PC-3 (cell line): Measurements from ENCODE around the gene INS. TPM values are rescaled to one million over a fixed set of nuclear protein-coding genes. Genes with fewer than 3 reads are reported as not detected.

ENCODE experiments used
- ATAC-seq: fragments of 200-7000 bp; cut with Tn5 transposase; 2 replicates; pipeline ENCODE4 v1.9.1; 2020; ENCODE audit warnings: mild to moderate bottlenecking, moderate library complexity
- BruUV-seq: library from RNA; stranded (reverse); fragments of 400-500 nt; replicated peaks from 2 replicates; lab custom pipeline; 2021; lab: Mats Ljungman, UMichigan
- CTCF ChIA-PET: fragments of 300-600 bp; sonication (Branson Sonifier 250); formaldehyde crosslinking; loops from one replicate; lab custom pipeline; 2022; ENCODE audit warnings: antibody characterized with exemption; lab: Charles Lee
- POLR2A ChIA-PET: fragments of 300-600 bp; sonication (Branson Sonifier 250); formaldehyde crosslinking; loops from one replicate; lab custom pipeline; 2022; ENCODE audit warnings: antibody characterized with exemption; ENCODE audit not compliant: unreplicated experiment; lab: Charles Lee
- DNase-seq: peaks from one replicate; pipeline ENCODE4 v3.0.0-alpha.2; 2015
- H2AFZ ChIP-seq: fragments of 300-600 bp; sonication (generic); 2 replicates; pipeline ENCODE4 v1.6.0; 2016; ENCODE audit warnings: antibody characterized with exemption, low read length
- H3F3A ChIP-seq: fragments of 300-600 bp; sonication (generic); one replicate; pipeline ENCODE4 v1.6.0; 2017; ENCODE audit warnings: antibody characterized with exemption, low read length, control low read depth, mild to moderate bottlenecking; ENCODE audit not compliant: unreplicated experiment
- H3K27ac ChIP-seq: fragments of 300-600 bp; sonication (generic); 2 replicates; pipeline ENCODE4 v1.5.1; 2016; ENCODE audit warnings: mild to moderate bottlenecking, low read length
- H3K27me3 ChIP-seq: fragments of 300-600 bp; sonication (generic); 2 replicates; pipeline ENCODE4 v1.6.1; 2016; ENCODE audit warnings: low read length, mixed read lengths
- H3K36me3 ChIP-seq: fragments of 300-600 bp; sonication (generic); 2 replicates; pipeline ENCODE4 v1.6.1; 2016; ENCODE audit warnings: low read depth, mixed run types, low read length, mixed read lengths
- H3K4me1 ChIP-seq: fragments of 300-600 bp; sonication (generic); 2 replicates; pipeline ENCODE4 v1.5.1; 2016; ENCODE audit warnings: low read length; ENCODE audit not compliant: insufficient read depth
- H3K4me2 ChIP-seq: fragments of 300-600 bp; sonication (generic); 2 replicates; pipeline ENCODE4 v1.6.0; 2016; ENCODE audit warnings: low read length
- H3K4me3 ChIP-seq: fragments of 300-600 bp; sonication (generic); 2 replicates; pipeline ENCODE4 v1.5.1; 2016; ENCODE audit warnings: mild to moderate bottlenecking, low read length, mixed read lengths
- H3K79me2 ChIP-seq: fragments of 300-600 bp; sonication (generic); 2 replicates; pipeline ENCODE4 v1.6.1; 2017; ENCODE audit warnings: low read length, mixed read lengths
- H3K9ac ChIP-seq: fragments of 300-600 bp; sonication (generic); 2 replicates; pipeline ENCODE4 v1.6.0; 2016; ENCODE audit warnings: mild to moderate bottlenecking, low read length
- H3K9me2 ChIP-seq: fragments of 300-600 bp; sonication (generic); replicated peaks from 2 replicates; pipeline ENCODE4 v1.6.1; 2016; ENCODE audit warnings: mixed run types, low read length, mixed read lengths
- H3K9me3 ChIP-seq: fragments of 300-600 bp; sonication (generic); 2 replicates; pipeline ENCODE4 v1.6.1; 2016; ENCODE audit warnings: low read length, mixed read lengths
- H4K20me1 ChIP-seq: fragments of 300-600 bp; sonication (generic); 2 replicates; pipeline ENCODE4 v1.6.1; 2016; ENCODE audit warnings: low read length, mixed read lengths
- EZH2 ChIP-seq: fragments of 300-600 bp; sonication (generic); IDR thresholded peaks from one replicate; pipeline ENCODE4 v1.6.1; 2017; ENCODE audit warnings: antibody characterized with exemption, mild to moderate bottlenecking, low read length; ENCODE audit not compliant: unreplicated experiment
- EZH2phosphoT487 ChIP-seq: fragments of 300-600 bp; sonication (generic); IDR thresholded peaks from 2 replicates; pipeline ENCODE4 v1.6.1; 2018; ENCODE audit warnings: mild to moderate bottlenecking, antibody characterized with exemption, low read length, borderline replicate concordance
- intact Hi-C: fragments of 100-400 bp; cut with micrococcal nuclease; formaldehyde crosslinking; loops from 2 replicates; pipeline ENCODE4 v1.9.0; 2023
- total RNA-seq: library from RNA; depleted of rRNA; stranded (reverse); fragments of >200 nt; gene quantifications from 2 replicates; pipeline ENCODE4 v1.2.3, GENCODE V29; 2014
- TF ChIP-seq, protein P1 (sequence below): fragments of 300-600 bp; sonication (generic); conservative IDR thresholded peaks from 2 replicates; pipeline ENCODE4 v1.5.1; 2017; ENCODE audit warnings: antibody characterized with exemption, low read depth, mild to moderate bottlenecking, low read length

INS gene
- total RNA-seq, 1 experiment from 2014 or later: not detected

DNA sequence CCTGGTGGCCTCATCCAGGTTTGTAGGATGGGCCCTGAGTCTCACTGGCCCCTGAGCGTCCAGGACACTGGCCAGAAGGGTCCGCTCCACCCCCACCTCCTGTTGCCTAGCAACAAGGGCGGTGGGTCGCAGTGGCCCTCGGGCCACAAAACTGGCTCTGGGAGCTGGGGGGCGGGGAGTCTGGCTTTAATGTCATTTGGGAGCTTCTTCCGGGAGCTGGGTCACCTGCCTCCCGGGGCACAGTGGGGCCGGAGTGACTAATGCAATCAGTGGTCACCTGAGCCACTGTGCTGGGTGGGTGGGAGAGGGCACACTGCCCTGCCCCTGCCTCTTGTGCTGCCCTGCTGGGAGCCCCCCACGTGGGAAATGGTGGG lies 8.0 kb upstream of the INS start:
- Histone ChIP-seq H3K9ac (no peak overlapping the region), H2AFZ (no peak overlapping the region), H3K27ac (no peak overlapping the region), H3K79me2 (no peaks in the 10 kb centered on the region), H3K4me1 (peaks cover 13% of the 10 kb centered on the region; the same call in 1 of the 2 replicates), H3K4me2 (no peak overlapping the region), H3K27me3 (no peaks in the 10 kb centered on the region), H4K20me1 (no peaks in the 10 kb centered on the region), H3K9me2 (no peaks in the 10 kb centered on the region), H3K4me3 (no peak overlapping the region), H3F3A (no peaks in the 10 kb centered on the region), H3K36me3 (no peaks in the 10 kb centered on the region), H3K9me3 (no peaks in the 10 kb centered on the region)
- ChIA-PET POLR2A (no interaction called here), CTCF (no interaction called here)
- BruUV-seq: no TSS peak
- DNase-seq (no peak), ATAC-seq (no peak)
- intact Hi-C loops: no loop called here
- TF ChIP-seq, protein P1, sequence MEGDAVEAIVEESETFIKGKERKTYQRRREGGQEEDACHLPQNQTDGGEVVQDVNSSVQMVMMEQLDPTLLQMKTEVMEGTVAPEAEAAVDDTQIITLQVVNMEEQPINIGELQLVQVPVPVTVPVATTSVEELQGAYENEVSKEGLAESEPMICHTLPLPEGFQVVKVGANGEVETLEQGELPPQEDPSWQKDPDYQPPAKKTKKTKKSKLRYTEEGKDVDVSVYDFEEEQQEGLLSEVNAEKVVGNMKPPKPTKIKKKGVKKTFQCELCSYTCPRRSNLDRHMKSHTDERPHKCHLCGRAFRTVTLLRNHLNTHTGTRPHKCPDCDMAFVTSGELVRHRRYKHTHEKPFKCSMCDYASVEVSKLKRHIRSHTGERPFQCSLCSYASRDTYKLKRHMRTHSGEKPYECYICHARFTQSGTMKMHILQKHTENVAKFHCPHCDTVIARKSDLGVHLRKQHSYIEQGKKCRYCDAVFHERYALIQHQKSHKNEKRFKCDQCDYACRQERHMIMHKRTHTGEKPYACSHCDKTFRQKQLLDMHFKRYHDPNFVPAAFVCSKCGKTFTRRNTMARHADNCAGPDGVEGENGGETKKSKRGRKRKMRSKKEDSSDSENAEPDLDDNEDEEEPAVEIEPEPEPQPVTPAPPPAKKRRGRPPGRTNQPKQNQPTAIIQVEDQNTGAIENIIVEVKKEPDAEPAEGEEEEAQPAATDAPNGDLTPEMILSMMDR: no peak
- TF ChIP-seq EZH2phosphoT487 (no peak), EZH2 (no peak)

DNA sequence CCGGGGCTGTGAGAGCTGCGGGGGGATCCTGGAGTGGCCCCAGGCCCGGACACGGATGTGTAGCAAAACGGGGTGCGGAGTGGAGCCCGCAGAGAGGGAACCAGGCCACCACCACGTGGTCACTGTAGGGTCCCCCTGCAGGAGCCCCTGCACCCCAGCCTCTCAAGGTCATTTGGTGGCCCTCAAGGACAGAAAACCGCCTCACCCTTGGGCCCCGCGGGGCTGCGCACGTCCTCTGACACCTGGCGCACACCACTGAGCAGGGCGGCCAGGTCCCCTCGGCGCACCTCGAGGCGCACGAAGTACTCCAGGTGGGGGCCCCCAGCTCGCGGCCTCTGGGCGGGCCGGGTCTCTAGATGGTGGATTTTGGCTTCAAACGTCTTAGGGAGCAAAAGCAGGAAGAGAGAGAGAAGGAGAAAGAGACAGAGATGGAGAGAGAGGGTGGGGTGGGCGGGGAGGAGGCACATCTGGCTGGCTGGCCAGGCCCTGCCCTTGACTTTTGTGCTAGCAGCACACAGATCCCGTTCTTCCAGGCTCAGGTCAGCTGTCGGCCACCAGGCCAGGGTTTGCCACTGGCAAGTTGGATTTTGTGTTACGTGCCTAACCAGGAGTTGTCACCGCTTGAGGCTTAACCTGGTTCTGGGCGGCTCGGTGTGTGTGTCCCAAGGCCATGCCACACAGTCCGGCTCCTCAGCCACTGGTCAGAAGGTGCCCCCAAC lies 7.4 kb upstream of the INS start:
- no peak overlapping the region for H3K4me3 ChIP-seq
- no peaks in the 10 kb centered on the region for H3K9me2 ChIP-seq
- H3K36me3 ChIP-seq: no peaks in the 10 kb centered on the region
- H3K4me2 ChIP-seq: no peak overlapping the region
- TF ChIP-seq, protein P1: no peak
- TF ChIP-seq EZH2: no peak
- TF ChIP-seq EZH2phosphoT487: no peak
- peaks cover 13% of the 10 kb centered on the region; the same call in 1 of the 2 replicates for H3K4me1 ChIP-seq
- DNase-seq (no peak), ATAC-seq (no peak)
- no peaks in the 10 kb centered on the region for H3F3A ChIP-seq
- no TSS peak for BruUV-seq
- no peak overlapping the region for H3K9ac ChIP-seq
- intact Hi-C loops: no loop called here
- H3K79me2 ChIP-seq: no peaks in the 10 kb centered on the region
- POLR2A ChIA-PET: no interaction called here
- no peak overlapping the region for H2AFZ ChIP-seq
- CTCF ChIA-PET: no interaction called here
- H3K27ac ChIP-seq: no peak overlapping the region
- no peaks in the 10 kb centered on the region for H3K9me3 ChIP-seq
- no peaks in the 10 kb centered on the region for H4K20me1 ChIP-seq
- H3K27me3 ChIP-seq: no peaks in the 10 kb centered on the region
